Activated T-cell treated with anti-CD3 and anti-CD28 coated beads for 1 hour (primary cell): ENCODE results near the gene KLHDC7B.

Source experiments
- DNase-seq: peaks from one replicate; pipeline ENCODE4 v3.0.0-alpha.2; 2020; ENCODE audit warnings: low read depth

KLHDC7B gene

DNA sequence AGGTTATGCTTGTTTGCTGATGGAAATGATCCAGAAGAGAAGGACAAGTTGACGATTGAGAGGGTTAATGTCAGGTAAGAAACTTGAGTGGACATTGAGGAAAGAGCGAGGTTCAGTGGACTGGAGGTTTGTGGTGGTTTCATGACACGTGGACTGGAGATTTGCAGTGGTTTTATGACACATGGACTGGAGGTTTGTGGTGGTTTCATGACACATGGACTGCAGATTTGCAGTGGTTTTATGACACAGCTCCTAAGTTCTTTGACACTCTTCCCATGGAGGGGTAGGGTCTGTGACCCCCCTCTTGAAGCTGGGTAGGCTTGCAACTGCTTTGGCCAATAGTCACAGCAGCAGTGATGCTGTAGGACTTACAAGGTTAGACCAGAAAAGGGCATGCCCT, 49.5 kb downstream of the KLHDC7B start:
- DNase-seq, result no peak

DNA sequence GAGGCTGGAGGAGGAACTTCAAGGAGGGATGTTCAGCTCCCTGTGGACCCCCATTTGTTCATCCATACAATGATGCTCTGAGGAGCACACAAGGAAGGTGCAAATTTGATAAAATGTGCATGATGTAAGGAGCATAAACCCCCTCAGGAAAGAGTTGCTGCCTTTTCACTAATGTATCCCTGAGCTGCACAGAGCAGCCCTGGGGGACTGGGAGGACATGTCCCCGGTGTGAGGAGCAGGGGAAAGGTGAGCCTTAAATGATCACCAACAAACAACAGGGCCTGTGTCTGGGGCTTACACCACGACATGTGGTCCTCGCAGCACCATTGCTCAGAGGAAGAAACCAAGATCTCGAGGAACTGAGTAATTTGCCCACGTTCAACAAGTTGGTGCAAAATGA, 51.4 kb downstream of the KLHDC7B start:
- no peak for DNase-seq

- peak; percentile 49 for DNase-seq
Measured at GRCh38 chr22:50599816-50600455, 54.2 kb downstream of the KLHDC7B start.

DNA sequence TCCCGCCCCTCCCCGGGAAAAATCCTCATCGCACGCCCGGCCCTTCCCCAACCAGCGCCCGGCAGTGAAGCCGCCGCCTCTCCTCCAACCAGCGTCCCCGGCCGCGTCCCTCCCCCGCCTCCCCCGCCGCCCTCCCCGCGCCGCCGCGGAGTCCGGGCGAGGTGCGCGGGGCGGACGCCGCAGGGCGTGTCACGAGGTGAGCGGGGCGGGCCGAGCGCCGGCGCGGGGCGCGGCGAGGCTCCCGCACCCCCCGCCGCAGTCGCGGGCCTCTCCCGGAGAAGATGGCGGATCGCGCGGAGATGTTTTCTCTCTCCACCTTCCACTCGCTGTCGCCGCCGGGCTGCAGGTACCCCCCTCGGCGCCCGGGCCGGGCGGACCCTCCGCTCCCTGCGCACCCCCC, 54.8 kb downstream of the KLHDC7B start, which contains the start of gene MAPK8IP2:
MAPK8IP2 (plus strand) TSS at position 256 of the 400 bp plus-strand sequence; CDS start at position 282, 26 bp downstream.
- DNase-seq, result no peak
